ENCODE results near the gene PLXNA4.

DNA sequence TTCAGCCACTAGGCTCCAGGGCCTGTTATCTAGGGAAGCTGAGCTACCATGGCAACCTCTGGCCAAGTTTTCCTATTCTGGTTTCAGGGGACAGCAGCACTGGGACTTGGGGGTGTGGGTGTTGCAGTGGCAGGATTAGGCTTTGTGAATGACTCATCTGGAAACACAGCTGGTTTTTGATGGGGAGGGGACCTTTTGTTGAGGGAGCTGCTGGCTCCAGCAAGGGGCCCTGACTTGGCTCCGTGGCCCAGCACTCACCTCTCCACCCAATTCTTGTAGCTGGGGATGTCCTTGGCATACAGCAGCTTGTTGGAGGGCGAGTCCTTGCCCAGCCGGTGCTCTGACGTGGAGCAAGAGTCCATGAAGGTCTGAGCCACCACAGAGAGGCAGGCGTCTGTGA is 435.9 kb downstream of the PLXNA4 start:
- TF ChIP-seq POLR2A (IDR thresholded peaks at IDR 0.05) (no peak), CTCF (IDR thresholded peaks at IDR 0.05) (no peak)

Measured in gastroesophageal sphincter (tissue), 3 donors.